Mucosa of rectum (tissue), 2 donors: ENCODE results near the gene KIAA1217.
"Not testable (repeated sequence)": the region's sequence is repeated elsewhere in the genome, so short reads cannot be mapped to it uniquely, and the experiment has no call there.

Source experiments
- H3K27ac ChIP-seq, 2 donors: one replicate each; pipeline ENCODE4 v1.7.0; 2013; ENCODE audit warnings: inconsistent platforms in 2 of 2, low read depth in 2 of 2, low read length in 2 of 2
- H3K27me3 ChIP-seq, 2 donors: one replicate each; pipeline ENCODE4 v1.7.0; 2013; ENCODE audit warnings: low read length in 2 of 2; ENCODE audit not compliant: control insufficient read depth in 2 of 2, insufficient read depth in 2 of 2
- H3K36me3 ChIP-seq, 2 donors: one replicate each; pipeline ENCODE4 v1.7.0; 2013; ENCODE audit warnings: low read length in 2 of 2; ENCODE audit not compliant: control insufficient read depth in 2 of 2, insufficient read depth in 2 of 2
- H3K4me1 ChIP-seq, 2 donors: one replicate each; pipeline ENCODE4 v1.7.0; 2013; ENCODE audit warnings: low read length in 2 of 2, mild to moderate bottlenecking in 1 of 2; ENCODE audit not compliant: control insufficient read depth in 2 of 2, insufficient read depth in 2 of 2
- H3K4me3 ChIP-seq, 2 donors: one replicate each; pipeline ENCODE4 v1.7.0; 2013; ENCODE audit warnings: low read length in 2 of 2
- H3K9ac ChIP-seq, 2 donors: one replicate each; pipeline ENCODE4 v1.7.0; 2013; ENCODE audit warnings: low read length in 2 of 2, low read depth in 1 of 2, mild to moderate bottlenecking in 1 of 2
- H3K9me3 ChIP-seq, 2 donors: one replicate each; pipeline ENCODE4 v1.7.0; 2013; ENCODE audit warnings: low read length in 2 of 2; ENCODE audit not compliant: control insufficient read depth in 2 of 2
- donor health status: healthy.
- donor health status: Normal muscosa, but diverticular disease.

KIAA1217 gene

DNA sequence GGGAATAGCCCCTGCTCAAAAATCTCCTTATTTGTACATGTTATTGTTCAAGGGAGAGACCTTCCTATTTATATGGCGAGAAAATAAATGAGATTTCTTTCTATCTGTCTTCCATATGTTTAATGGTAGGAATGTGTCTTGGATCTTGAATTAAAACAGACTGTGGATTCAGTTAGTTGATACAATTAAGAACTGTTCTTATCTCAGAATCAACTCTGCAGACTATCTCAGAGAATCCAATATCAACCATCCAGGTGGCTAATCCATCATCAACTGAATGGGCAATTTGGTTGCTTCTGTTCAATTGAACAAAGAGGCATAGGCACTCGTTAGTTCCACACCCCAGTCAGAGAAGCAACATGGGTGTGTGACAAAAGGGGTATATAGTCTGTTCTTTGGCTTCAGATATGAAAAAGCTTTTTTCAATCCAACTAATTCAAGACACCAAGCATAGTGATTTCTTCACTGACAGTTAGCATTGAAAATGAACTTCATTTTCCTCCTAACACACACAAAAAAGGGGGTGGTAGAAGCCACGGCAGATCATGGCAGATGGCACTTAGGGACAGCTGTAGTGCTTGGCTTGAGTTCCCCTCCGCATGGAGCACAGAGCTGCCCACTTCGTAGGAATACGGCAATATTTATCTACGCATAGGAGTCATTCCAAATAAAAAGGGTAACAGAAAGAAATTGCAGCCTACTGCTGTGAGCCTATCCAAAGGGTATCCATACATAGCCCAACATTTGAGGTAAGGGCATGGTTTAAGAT is 135.9 kb downstream of the KIAA1217 start:
- no peak overlapping the region for H3K4me3 ChIP-seq
- H3K4me1 ChIP-seq = no peaks in the 10 kb centered on the region
- no peak overlapping the region for H3K27ac ChIP-seq

DNA sequence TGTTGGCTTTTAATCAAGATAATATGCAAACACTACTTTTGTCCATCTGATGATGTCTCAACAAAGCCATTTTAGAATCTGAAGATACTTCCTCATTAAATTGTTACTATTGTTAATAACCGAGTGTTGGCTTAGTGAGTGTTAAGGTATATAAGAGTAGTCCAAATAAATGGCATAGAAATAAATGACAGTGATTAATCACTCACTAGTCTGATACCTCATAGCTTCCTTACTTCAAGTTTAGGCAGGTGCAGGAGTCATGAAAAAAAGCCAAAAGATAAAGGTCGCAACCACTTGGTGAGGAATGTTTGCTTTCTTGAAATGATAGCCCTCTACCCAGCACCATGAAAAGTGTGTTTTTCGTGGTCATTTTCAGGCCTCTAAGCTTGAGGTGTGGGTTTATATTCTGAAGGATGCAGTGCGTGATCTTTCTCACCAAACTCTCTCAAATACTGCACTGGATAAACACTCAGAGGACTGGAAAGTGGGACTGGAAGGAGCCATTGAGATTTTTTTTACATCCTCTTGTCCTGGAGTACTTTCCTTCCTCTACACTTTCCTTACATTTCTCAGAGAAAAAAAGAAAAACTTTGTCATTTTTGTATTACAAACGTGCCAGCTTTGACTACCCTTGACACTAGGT is 138.1 kb downstream of the KIAA1217 start:
- no peak overlapping the region for H3K4me3 ChIP-seq
- no peaks in the 10 kb centered on the region for H3K27me3 ChIP-seq
- no peak overlapping the region for H3K9ac ChIP-seq
- H3K9me3 ChIP-seq = no peaks in the 10 kb centered on the region
- H3K36me3 ChIP-seq = no peaks in the 10 kb centered on the region
- H3K27ac ChIP-seq = no peak overlapping the region
- H3K4me1 ChIP-seq = no peaks in the 10 kb centered on the region

More for the DNA sequence above, 135.9 kb downstream of the KIAA1217 start:
- Histone ChIP-seq H3K9me3 (no peaks in the 10 kb centered on the region), H3K27me3 (no peaks in the 10 kb centered on the region), H3K9ac (no peak overlapping the region), H3K36me3 (no peaks in the 10 kb centered on the region)

DNA sequence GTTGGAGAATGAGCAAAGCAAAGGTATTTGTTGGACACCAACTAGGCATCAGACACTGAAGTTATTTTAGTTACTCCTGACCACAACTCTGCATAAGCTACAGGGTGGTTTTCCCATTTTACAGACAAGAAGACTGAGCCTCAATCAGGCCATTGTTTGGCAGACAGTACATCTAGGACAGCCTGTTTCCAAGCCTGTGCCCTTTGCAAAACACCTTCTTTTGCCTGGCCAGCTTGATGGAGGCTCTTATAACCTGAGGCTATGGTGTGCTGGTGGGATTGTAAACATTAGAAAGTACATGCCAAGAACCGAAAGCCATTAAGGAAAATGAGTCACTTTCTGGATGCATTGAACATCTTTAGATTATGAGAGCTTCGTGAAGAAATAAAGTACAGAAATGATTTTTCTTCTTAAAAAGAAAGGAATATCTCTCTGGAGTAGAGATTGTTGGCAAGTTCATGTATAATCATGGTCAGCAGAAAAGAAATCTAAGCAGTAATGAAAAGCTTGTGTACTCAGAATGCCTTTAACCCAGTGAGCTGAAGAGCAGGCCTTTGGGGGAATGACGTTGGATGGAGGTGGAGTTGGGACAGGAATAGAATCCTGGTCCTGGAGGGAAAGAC is 140.6 kb downstream of the KIAA1217 start:
- no peak overlapping the region for H3K27ac ChIP-seq
- no peaks in the 10 kb centered on the region for H3K4me1 ChIP-seq
- H3K4me3 ChIP-seq = no peak overlapping the region
- H3K36me3 ChIP-seq = no peaks in the 10 kb centered on the region
- no peaks in the 10 kb centered on the region for H3K27me3 ChIP-seq
- no peaks in the 10 kb centered on the region for H3K9me3 ChIP-seq
- no peak overlapping the region for H3K9ac ChIP-seq

DNA sequence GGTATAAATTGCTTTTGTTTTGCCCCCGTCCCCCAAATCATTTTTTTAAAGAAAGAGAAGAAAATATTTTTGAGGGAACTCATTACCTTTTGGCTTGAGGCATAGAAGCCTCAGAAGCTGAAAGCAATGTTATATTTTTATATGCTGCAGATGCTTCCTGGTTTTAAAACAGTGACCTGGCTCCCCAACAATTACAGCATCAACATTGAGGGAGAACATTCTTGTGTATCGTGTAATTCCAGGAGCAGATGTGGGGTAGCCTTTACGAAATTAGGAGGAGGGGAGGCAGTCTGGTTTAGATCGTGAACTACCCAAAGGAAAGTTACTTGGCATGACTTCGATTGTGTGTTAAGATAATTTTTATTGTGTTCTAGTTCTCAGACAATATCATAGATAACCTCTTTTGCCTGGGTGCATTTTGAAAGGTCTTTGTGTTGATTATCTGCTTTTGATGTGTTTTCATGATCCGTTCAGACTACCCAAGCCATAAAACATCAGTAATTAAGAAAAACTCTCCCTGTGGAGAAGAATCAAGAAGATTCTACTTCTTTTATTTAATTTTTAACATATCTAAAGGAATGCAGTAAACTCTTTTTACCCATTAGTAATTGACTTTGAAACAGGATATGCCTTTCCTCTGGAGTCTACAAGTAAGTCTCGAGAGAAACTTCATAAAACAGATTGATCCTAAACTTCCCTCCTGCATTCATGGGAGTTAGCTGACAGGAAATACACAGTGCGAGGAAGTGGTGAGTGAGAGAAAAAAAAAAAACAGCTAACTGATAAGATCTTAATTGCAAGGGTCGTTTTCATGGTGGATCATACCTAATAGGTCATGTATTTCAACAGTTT is 141.4 kb downstream of the KIAA1217 start:
- Histone ChIP-seq H3K36me3 (no peaks in the 10 kb centered on the region), H3K4me1 (no peaks in the 10 kb centered on the region), H3K9me3 (no peaks in the 10 kb centered on the region), H3K4me3 (no peak overlapping the region), H3K27ac (no peak overlapping the region), H3K27me3 (no peaks in the 10 kb centered on the region), H3K9ac (no peak overlapping the region)

DNA sequence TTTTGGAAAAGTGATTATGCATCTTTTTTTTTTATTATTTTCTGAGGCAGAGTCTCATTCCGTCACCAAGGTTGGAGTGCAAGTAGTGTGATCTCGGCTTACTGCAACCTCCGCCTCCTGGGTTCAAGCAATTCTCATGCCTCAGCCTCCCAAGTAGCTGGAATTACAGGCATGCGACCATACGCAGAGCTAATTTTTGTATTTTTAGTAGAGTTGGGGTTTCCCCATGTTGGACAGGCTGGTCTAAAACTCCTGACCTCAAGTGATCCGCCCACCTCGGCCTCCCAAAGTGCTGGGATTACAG is 141.9 kb downstream of the KIAA1217 start:
- not testable (repeated sequence) for H3K4me3 ChIP-seq, H3K27me3 ChIP-seq, H3K27ac ChIP-seq, H3K36me3 ChIP-seq, H3K9me3 ChIP-seq, H3K9ac ChIP-seq, H3K4me1 ChIP-seq

DNA sequence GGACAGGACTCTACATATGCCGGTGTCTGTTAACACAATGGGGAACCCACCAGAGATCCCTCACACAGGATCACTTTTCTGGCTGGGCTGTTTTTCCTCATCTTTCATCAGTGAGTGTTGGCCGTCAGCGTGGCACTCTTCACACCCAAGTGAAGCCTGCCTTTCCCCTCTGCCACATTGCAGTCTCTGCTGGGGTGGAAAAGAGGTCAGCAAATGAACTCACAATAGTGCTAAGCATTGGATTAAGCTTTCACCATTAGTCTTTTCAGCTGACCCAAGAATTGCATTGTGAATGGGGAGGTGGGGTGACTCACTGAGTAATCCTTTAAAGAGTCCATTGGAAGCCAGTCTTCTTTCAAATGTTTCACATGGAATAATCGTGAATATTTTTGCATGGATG is 143.0 kb downstream of the KIAA1217 start:
- no peaks in the 10 kb centered on the region for H3K9me3 ChIP-seq
- H3K4me1 ChIP-seq = no peaks in the 10 kb centered on the region
- H3K27ac ChIP-seq = no peak overlapping the region

DNA sequence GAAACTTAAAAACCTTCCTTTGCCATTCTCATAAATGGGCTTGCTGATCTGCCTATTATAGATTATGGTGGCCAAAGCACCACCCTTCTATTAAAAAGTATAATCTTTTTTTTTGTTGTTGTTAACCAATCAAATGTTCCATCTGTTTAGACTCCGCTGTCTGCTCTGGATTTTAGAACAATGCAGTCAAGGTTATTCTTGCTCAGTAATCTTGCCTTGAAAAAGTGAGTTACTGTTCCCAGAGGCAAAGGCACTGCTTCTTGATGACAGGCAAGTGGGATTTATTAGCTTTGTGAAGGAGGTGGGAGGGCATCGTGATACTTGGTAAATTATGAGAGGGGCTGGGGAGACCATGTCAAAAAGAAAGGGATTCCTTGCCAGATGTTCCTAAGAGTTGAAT is 143.5 kb downstream of the KIAA1217 start:
- no peaks in the 10 kb centered on the region for H3K36me3 ChIP-seq
- H3K27ac ChIP-seq = no peak overlapping the region
- H3K4me3 ChIP-seq = no peak overlapping the region
- H3K4me1 ChIP-seq = no peaks in the 10 kb centered on the region
- H3K27me3 ChIP-seq = no peaks in the 10 kb centered on the region
- H3K9me3 ChIP-seq = no peaks in the 10 kb centered on the region
- H3K9ac ChIP-seq = no peak overlapping the region

More for the DNA sequence above, 143.0 kb downstream of the KIAA1217 start:
- H3K36me3 ChIP-seq = no peaks in the 10 kb centered on the region
- no peak overlapping the region for H3K4me3 ChIP-seq
- no peak overlapping the region for H3K9ac ChIP-seq
- no peaks in the 10 kb centered on the region for H3K27me3 ChIP-seq

DNA sequence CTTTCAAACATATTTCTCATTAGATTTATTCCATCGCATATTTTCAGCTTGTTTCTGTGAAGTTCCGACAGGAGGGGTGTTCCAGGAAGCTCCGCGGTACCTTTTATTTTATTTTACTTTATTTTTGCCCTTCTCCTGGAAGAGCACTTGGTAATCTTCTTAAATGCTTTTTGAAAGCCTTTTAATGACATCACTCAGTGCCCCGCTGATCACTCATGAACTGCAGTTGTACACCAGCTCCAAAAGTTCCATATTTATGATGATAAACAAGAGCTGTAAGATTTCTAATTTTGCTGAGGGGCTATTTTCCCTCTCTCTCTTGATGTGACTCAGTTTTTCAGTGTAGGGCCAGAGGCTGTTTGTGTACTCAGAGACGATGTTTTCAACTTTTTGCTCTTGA is 144.4 kb downstream of the KIAA1217 start:
- Histone ChIP-seq H3K9me3 (no peaks in the 10 kb centered on the region), H3K4me1 (no peaks in the 10 kb centered on the region), H3K27ac (no peak overlapping the region), H3K9ac (no peak overlapping the region), H3K36me3 (no peaks in the 10 kb centered on the region), H3K27me3 (no peaks in the 10 kb centered on the region), H3K4me3 (no peak overlapping the region)

DNA sequence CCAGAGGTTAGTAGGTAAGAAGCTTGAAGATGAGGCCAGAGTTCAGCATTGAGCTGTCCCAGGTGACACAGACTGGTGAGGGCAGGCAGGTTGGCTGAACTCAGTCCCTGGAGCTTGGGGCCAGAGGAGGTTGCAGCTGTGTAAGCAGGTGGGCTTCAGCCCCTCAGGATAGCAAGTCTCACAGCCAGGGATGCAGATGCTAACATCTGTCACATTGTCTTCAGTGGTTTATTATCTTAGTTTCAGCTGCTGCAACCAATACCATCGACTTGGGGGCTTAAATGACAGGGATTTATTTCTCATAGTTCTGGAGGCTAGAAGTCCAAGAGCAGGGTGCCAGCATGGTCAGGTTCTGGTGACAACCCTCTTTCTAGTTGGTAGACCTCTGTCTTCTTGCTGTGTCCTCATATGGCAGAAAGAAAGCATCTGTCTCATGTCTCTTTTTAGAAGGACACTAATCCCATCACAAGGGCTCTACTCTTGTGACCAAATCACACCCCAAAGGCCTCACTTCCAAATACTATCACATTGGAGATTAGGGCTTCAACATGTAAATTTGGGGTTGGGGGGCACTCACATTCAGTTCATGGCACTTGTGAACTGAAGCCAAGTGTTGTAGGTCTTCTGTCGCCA is 146.2 kb downstream of the KIAA1217 start:
- no peak overlapping the region for H3K4me3 ChIP-seq
- H3K27ac ChIP-seq = no peak overlapping the region
- H3K4me1 ChIP-seq = no peaks in the 10 kb centered on the region
- no peaks in the 10 kb centered on the region for H3K27me3 ChIP-seq
- no peaks in the 10 kb centered on the region for H3K9me3 ChIP-seq
- H3K36me3 ChIP-seq = no peaks in the 10 kb centered on the region
- no peak overlapping the region for H3K9ac ChIP-seq
